HCT116 (cell line): ENCODE measurements around the gene PLCXD3. TPM values are rescaled to one million over a fixed set of nuclear protein-coding genes. Genes with fewer than 3 reads are reported as not detected.

Experiments
- ATAC-seq: fragments of 200-7000 bp; cut with Tn5 transposase; 2 replicates; pipeline ENCODE4 v1.9.1; 2020; ENCODE audit warnings: mild to moderate bottlenecking, moderate library complexity
- BruUV-seq: library from RNA; stranded (reverse); fragments of 400-500 nt; replicated peaks from 2 replicates; lab custom pipeline; 2021; lab: Mats Ljungman, UMichigan
- CTCF ChIA-PET: fragments of 300-600 bp; sonication (Branson Sonifier 250); formaldehyde crosslinking; loops from one replicate; lab custom pipeline; 2021; ENCODE audit warnings: antibody characterized with exemption; lab: Charles Lee
- POLR2A ChIA-PET: fragments of 300-600, 350-600 bp; sonication (Branson Sonifier 250); formaldehyde crosslinking; loops from one replicate; lab custom pipeline; 2021; ENCODE audit warnings: antibody characterized with exemption; lab: Charles Lee
- RAD21 ChIA-PET, 2 experiments: fragments of 300-600 bp; sonication (Branson Sonifier 250); formaldehyde crosslinking; loops; one replicate each; lab custom pipeline; 2023; ENCODE audit warnings: low total read pairs in 2 of 2; ENCODE audit not compliant: uncharacterized antibody in 2 of 2, unreplicated experiment in 2 of 2, low non-redundant PET in 1 of 2; lab: Charles Lee
- DNase-seq: peaks from one replicate; pipeline ENCODE4 v3.0.0-alpha.2; 2010; ENCODE audit warnings: low read depth, low spot score
- H2AFZ ChIP-seq: fragments of 200-600 bp; shearing (Covaris generic), sonication (generic); 2 replicates; pipeline ENCODE4 v1.6.1; 2017; ENCODE audit warnings: low read depth, mixed run types, mixed read lengths, antibody characterized with exemption, low read length; ENCODE audit not compliant: poor library complexity, severe bottlenecking
- H3K27ac ChIP-seq: 2 replicates; pipeline ENCODE4 v1.5.1; 2012; ENCODE audit warnings: low read depth, low read length
- H3K27me3 ChIP-seq: fragments of 200-600 bp; sonication (generic); 2 replicates; pipeline ENCODE4 v1.6.1; 2016; ENCODE audit warnings: mixed run types, low read length, mixed read lengths; ENCODE audit not compliant: insufficient read depth
- H3K36me3 ChIP-seq, 2 experiments: fragments of 200-500 bp in 1 of 2; fragments of 200-600 bp in 1 of 2; sonication (Bioruptor generic) in 1 of 2; sonication (generic) in 1 of 2; 2 replicates each; pipeline versions ENCODE4 v1.5.1 to v1.6.1; 2014 to 2016; ENCODE audit warnings: low read length in 2 of 2, inconsistent platforms in 1 of 2, mixed read lengths in 1 of 2, mixed run types in 1 of 2; ENCODE audit not compliant: insufficient read depth in 2 of 2, control insufficient read depth in 1 of 2
- H3K4me1 ChIP-seq, 2 experiments: fragments of 200-600 bp in 1 of 2; sonication (generic) in 1 of 2; 2 replicates each; pipeline versions ENCODE4 v1.5.1 to v1.6.1; 2012 to 2017; ENCODE audit warnings: low read length in 2 of 2, inconsistent platforms in 1 of 2, mild to moderate bottlenecking in 1 of 2, mixed read lengths in 1 of 2, mixed run types in 1 of 2, moderate library complexity in 1 of 2; ENCODE audit not compliant: insufficient read depth in 2 of 2, control insufficient read depth in 1 of 2
- H3K4me2 ChIP-seq: fragments of 200-600 bp; sonication (generic); 2 replicates; pipeline ENCODE4 v1.6.1; 2017; ENCODE audit warnings: mixed run types, low read length, mixed read lengths
- H3K4me3 ChIP-seq, 2 experiments: fragments of 200-600 bp in 1 of 2; sonication (generic) in 1 of 2; replicated peaks in 1 of 2; 2 replicates each; pipeline ENCODE4 v1.5.1; 2011 to 2016; ENCODE audit warnings: low read length in 2 of 2, control low read depth in 1 of 2, low read depth in 1 of 2, mild to moderate bottlenecking in 1 of 2, mixed read lengths in 1 of 2, mixed run types in 1 of 2
- H3K79me2 ChIP-seq: fragments of 200-600 bp; sonication (generic); 2 replicates; pipeline ENCODE4 v1.6.1; 2017; ENCODE audit warnings: mild to moderate bottlenecking, mixed run types, low read length, moderate library complexity, mixed read lengths; ENCODE audit not compliant: insufficient read depth
- H3K9ac ChIP-seq: fragments of 200-600 bp; sonication (generic); 2 replicates; pipeline ENCODE4 v1.6.1; 2016; ENCODE audit warnings: low read length, mixed read lengths
- H3K9me2 ChIP-seq: fragments of 200-600 bp; sonication (generic), shearing (Covaris generic); 2 replicates; pipeline ENCODE4 v1.6.1; 2017; ENCODE audit warnings: mixed run types, mild to moderate bottlenecking, moderate library complexity; ENCODE audit not compliant: insufficient read depth
- H3K9me3 ChIP-seq, 2 experiments: fragments of 200-500 bp in 1 of 2; fragments of 200-600 bp in 1 of 2; sonication (Bioruptor generic) in 1 of 2; sonication (generic) in 1 of 2; 2 replicates each; pipeline ENCODE4 v1.6.1; 2014 to 2017; ENCODE audit warnings: low read length in 2 of 2, mixed read lengths in 2 of 2, inconsistent platforms in 1 of 2, low read depth in 1 of 2, mild to moderate bottlenecking in 1 of 2, mixed run types in 1 of 2, moderate library complexity in 1 of 2; ENCODE audit not compliant: control insufficient read depth in 1 of 2, insufficient read depth in 1 of 2
- H4K20me1 ChIP-seq: fragments of 200-600 bp; sonication (generic), shearing (Covaris generic); 2 replicates; pipeline ENCODE4 v1.6.1; 2017; ENCODE audit warnings: mixed run types, mild to moderate bottlenecking, moderate library complexity; ENCODE audit not compliant: insufficient read depth
- CBX3 ChIP-seq: IDR thresholded peaks from 2 replicates; pipeline ENCODE4 v1.6.1; 2012; ENCODE audit warnings: low read depth
- CEBPB ChIP-seq: IDR thresholded peaks from 2 replicates; pipeline ENCODE4 v1.6.1; 2012; ENCODE audit warnings: low read depth
- EGR1 ChIP-seq: IDR thresholded peaks from 2 replicates; pipeline ENCODE4 v1.6.1; 2012; ENCODE audit warnings: low read depth
- ELF1 ChIP-seq: IDR thresholded peaks from 2 replicates; pipeline ENCODE4 v1.6.1; 2012; ENCODE audit warnings: low read depth, borderline replicate concordance
- EZH2phosphoT487 ChIP-seq: fragments of 200-600 bp; IDR thresholded peaks from 2 replicates; pipeline ENCODE4 v1.6.1; 2018; ENCODE audit warnings: antibody characterized with exemption, borderline replicate concordance
- FOSL1 ChIP-seq: IDR thresholded peaks from 2 replicates; pipeline ENCODE4 v1.6.1; 2012; ENCODE audit warnings: low read depth
- JUND ChIP-seq: IDR thresholded peaks from 2 replicates; pipeline ENCODE4 v1.6.1; 2012
- POLR2A ChIP-seq: IDR thresholded peaks from 2 replicates; pipeline ENCODE4 v1.7.0; 2011; ENCODE audit warnings: borderline replicate concordance; ENCODE audit not compliant: insufficient read depth, insufficient read length; ENCODE audit errors: extremely low read depth
- POLR2AphosphoS5 ChIP-seq: IDR thresholded peaks from 2 replicates; pipeline ENCODE4 v1.6.1; 2011; ENCODE audit warnings: mild to moderate bottlenecking, low read depth, low read length, moderate library complexity
- SIN3A ChIP-seq: IDR thresholded peaks from 2 replicates; pipeline ENCODE4 v1.6.1; 2012; ENCODE audit warnings: low read depth
- SP1 ChIP-seq: IDR thresholded peaks from 2 replicates; pipeline ENCODE4 v1.6.1; 2012; ENCODE audit warnings: low read depth
- TCF7L2 ChIP-seq: IDR thresholded peaks from 2 replicates; pipeline ENCODE4 v1.7.0; 2011; ENCODE audit warnings: borderline replicate concordance, inconsistent platforms; ENCODE audit not compliant: insufficient read depth, insufficient read length; ENCODE audit errors: extremely low read depth
- YY1 ChIP-seq: IDR thresholded peaks from 2 replicates; pipeline ENCODE4 v1.6.1; 2011; ENCODE audit warnings: low read length, low read depth, moderate library complexity, mild to moderate bottlenecking; ENCODE audit not compliant: insufficient replicate concordance; ENCODE audit errors: extremely low read depth
- ZFX ChIP-seq: fragments of 450-650 bp; IDR thresholded peaks from 2 replicates; pipeline ENCODE4 v1.6.1; 2017
- intact Hi-C: fragments of 100-400 bp; cut with micrococcal nuclease; formaldehyde crosslinking; loops from 2 replicates; pipeline ENCODE4 v1.10.0; 2022
- total RNA-seq: library from RNA; stranded (reverse); gene quantifications from one replicate; pipeline ENCODE4 v1.2.1, GENCODE V29; 2021; ENCODE audit not compliant: unreplicated experiment
- TF ChIP-seq, protein P1 (sequence below): IDR thresholded peaks from 2 replicates; pipeline ENCODE4 v1.6.1; 2012; ENCODE audit warnings: low read depth
- TF ChIP-seq, protein P2 (sequence below), 3 experiments: fragments of 200-600 bp in 1 of 3; sonication (generic) in 1 of 3; IDR thresholded peaks in 2 of 3; conservative IDR thresholded peaks in 1 of 3; 2 replicates each; pipeline ENCODE4 v1.5.1; 2012 to 2017; ENCODE audit warnings: low read depth in 2 of 3, low read length in 2 of 3, antibody characterized with exemption in 1 of 3, borderline replicate concordance in 1 of 3, control low read depth in 1 of 3, mild to moderate bottlenecking in 1 of 3, mixed read lengths in 1 of 3, mixed run types in 1 of 3, moderate library complexity in 1 of 3; ENCODE audit not compliant: insufficient read depth in 1 of 3
- TF ChIP-seq, protein P3 (sequence below): IDR thresholded peaks from 2 replicates; pipeline ENCODE4 v1.6.1; 2012
- TF ChIP-seq, protein P4 (sequence below): IDR thresholded peaks from 2 replicates; pipeline ENCODE4 v1.6.1; 2011; ENCODE audit warnings: mild to moderate bottlenecking, low read length, moderate library complexity; ENCODE audit not compliant: insufficient replicate concordance; ENCODE audit errors: extremely low read depth

The PLCXD3 gene
- total RNA-seq, 1 experiment from 2014 or later: not detected

DNA sequence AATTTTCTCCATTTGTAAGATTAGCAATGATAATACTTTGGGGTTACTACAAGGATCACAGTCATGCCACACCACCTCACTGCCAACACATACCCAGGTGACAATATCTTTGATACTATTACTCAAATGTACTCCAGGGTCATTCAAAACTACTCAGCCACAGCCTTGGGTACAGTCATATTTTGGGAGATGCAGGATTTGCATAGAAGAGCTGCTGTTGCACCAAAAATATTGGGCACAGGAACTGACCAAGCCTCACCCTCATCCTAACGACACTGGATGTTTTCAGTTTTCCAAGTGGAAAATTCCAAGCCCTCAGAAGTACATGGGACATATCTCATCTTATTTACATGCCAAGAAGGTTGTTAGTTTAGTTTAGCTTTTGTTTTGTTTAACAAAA is 176.2 kb downstream of the PLCXD3 start:
- no TSS peak for BruUV-seq
- Histone ChIP-seq H3K36me3 (no peaks in the 10 kb centered on the region), H3K9me3 (no peaks in the 10 kb centered on the region), H3K27ac (no peak overlapping the region), H3K9me2 (no peaks in the 10 kb centered on the region), H3K4me1 (no peaks in the 10 kb centered on the region), H3K79me2 (no peaks in the 10 kb centered on the region), H3K4me2 (no peak overlapping the region), H3K4me3 (no peak overlapping the region), H4K20me1 (no peaks in the 10 kb centered on the region), H2AFZ (no peak overlapping the region), H3K9ac (no peak overlapping the region), H3K27me3 (0 out of 2 replicates have a peak, but pooled peaks cover 2% of the 10 kb centered on the region)
- ChIA-PET RAD21 (no interaction called here), CTCF (no interaction called here), POLR2A (no interaction called here)
- no peak for DNase-seq
- no peak for ATAC-seq
- TF ChIP-seq ZFX: no peak
- TF ChIP-seq POLR2AphosphoS5: no peak
- no peak for TF ChIP-seq TCF7L2
- TF ChIP-seq, protein P1, sequence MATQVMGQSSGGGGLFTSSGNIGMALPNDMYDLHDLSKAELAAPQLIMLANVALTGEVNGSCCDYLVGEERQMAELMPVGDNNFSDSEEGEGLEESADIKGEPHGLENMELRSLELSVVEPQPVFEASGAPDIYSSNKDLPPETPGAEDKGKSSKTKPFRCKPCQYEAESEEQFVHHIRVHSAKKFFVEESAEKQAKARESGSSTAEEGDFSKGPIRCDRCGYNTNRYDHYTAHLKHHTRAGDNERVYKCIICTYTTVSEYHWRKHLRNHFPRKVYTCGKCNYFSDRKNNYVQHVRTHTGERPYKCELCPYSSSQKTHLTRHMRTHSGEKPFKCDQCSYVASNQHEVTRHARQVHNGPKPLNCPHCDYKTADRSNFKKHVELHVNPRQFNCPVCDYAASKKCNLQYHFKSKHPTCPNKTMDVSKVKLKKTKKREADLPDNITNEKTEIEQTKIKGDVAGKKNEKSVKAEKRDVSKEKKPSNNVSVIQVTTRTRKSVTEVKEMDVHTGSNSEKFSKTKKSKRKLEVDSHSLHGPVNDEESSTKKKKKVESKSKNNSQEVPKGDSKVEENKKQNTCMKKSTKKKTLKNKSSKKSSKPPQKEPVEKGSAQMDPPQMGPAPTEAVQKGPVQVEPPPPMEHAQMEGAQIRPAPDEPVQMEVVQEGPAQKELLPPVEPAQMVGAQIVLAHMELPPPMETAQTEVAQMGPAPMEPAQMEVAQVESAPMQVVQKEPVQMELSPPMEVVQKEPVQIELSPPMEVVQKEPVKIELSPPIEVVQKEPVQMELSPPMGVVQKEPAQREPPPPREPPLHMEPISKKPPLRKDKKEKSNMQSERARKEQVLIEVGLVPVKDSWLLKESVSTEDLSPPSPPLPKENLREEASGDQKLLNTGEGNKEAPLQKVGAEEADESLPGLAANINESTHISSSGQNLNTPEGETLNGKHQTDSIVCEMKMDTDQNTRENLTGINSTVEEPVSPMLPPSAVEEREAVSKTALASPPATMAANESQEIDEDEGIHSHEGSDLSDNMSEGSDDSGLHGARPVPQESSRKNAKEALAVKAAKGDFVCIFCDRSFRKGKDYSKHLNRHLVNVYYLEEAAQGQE: no peak
- TF ChIP-seq, protein P2, sequence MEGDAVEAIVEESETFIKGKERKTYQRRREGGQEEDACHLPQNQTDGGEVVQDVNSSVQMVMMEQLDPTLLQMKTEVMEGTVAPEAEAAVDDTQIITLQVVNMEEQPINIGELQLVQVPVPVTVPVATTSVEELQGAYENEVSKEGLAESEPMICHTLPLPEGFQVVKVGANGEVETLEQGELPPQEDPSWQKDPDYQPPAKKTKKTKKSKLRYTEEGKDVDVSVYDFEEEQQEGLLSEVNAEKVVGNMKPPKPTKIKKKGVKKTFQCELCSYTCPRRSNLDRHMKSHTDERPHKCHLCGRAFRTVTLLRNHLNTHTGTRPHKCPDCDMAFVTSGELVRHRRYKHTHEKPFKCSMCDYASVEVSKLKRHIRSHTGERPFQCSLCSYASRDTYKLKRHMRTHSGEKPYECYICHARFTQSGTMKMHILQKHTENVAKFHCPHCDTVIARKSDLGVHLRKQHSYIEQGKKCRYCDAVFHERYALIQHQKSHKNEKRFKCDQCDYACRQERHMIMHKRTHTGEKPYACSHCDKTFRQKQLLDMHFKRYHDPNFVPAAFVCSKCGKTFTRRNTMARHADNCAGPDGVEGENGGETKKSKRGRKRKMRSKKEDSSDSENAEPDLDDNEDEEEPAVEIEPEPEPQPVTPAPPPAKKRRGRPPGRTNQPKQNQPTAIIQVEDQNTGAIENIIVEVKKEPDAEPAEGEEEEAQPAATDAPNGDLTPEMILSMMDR (IDR thresholded peaks at IDR 0.05 in 2 of 3, conservative IDR thresholded peaks at IDR 0.05 in 1 of 3; ENCODE audit: borderline replicate concordance in 1 of 3, insufficient read depth in 1 of 3, low read depth in 2 of 3, low read length in 2 of 3): no peak
- TF ChIP-seq, protein P3, sequence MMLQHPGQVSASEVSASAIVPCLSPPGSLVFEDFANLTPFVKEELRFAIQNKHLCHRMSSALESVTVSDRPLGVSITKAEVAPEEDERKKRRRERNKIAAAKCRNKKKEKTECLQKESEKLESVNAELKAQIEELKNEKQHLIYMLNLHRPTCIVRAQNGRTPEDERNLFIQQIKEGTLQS: no peak
- no peak for TF ChIP-seq JUND
- TF ChIP-seq YY1: no peak
- no peak for TF ChIP-seq EGR1
- TF ChIP-seq, protein P4, sequence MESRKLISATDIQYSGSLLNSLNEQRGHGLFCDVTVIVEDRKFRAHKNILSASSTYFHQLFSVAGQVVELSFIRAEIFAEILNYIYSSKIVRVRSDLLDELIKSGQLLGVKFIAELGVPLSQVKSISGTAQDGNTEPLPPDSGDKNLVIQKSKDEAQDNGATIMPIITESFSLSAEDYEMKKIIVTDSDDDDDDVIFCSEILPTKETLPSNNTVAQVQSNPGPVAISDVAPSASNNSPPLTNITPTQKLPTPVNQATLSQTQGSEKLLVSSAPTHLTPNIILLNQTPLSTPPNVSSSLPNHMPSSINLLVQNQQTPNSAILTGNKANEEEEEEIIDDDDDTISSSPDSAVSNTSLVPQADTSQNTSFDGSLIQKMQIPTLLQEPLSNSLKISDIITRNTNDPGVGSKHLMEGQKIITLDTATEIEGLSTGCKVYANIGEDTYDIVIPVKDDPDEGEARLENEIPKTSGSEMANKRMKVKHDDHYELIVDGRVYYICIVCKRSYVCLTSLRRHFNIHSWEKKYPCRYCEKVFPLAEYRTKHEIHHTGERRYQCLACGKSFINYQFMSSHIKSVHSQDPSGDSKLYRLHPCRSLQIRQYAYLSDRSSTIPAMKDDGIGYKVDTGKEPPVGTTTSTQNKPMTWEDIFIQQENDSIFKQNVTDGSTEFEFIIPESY: no peak
- no peak for TF ChIP-seq FOSL1
- no peak for TF ChIP-seq POLR2A
- TF ChIP-seq ELF1: no peak
- no peak for TF ChIP-seq SP1
- no peak for TF ChIP-seq CEBPB
- no peak for TF ChIP-seq CBX3
- no peak for TF ChIP-seq EZH2phosphoT487
- TF ChIP-seq SIN3A: no peak
- intact Hi-C loops: no loop called here
